ENCODE data around the gene KIAA2012.

Gene KIAA2012

GRCh38 chr2:202185156-202185555, 112.1 kb downstream of the KIAA2012 start:
- Histone ChIP-seq H3K27ac (ENCODE audit: low read depth, low read length) (no peak overlapping the region), H3K79me2 (ENCODE audit: control insufficient read depth, low read length) (no peaks in the 10 kb centered on the region)

GRCh38 chr2:202186641-202187202, 113.7 kb downstream of the KIAA2012 start:
- H3K9me2 ChIP-seq (replicated peaks; ENCODE audit: control insufficient read depth, low read length): no peaks in the 10 kb centered on the region
- TF ChIP-seq EZH2phosphoT487 (IDR thresholded peaks at IDR 0.05; ENCODE audit: borderline replicate concordance, low read length) (no peak), CTCF (IDR thresholded peaks at IDR 0.05; ENCODE audit: low read depth, low read length, poor library complexity, severe bottlenecking) (no peak)
- H3K27me3 ChIP-seq (ENCODE audit: control insufficient read depth, low read length): peaks cover 26% of the 10 kb centered on the region
- H3K4me1 ChIP-seq (ENCODE audit: control insufficient read depth, low read length): no peaks in the 10 kb centered on the region
- H3K9me3 ChIP-seq (ENCODE audit: control insufficient read depth, insufficient read depth, low read length): no peaks in the 10 kb centered on the region
- H3K36me3 ChIP-seq (ENCODE audit: control insufficient read depth, low read length): no peaks in the 10 kb centered on the region
- no peaks in the 10 kb centered on the region for H4K20me1 ChIP-seq (ENCODE audit: control insufficient read depth, insufficient read depth, low read depth, low read length)
- no peak overlapping the region for H3K27ac ChIP-seq (ENCODE audit: low read depth, low read length)
- H3F3A ChIP-seq (ENCODE audit: control insufficient read depth, insufficient read depth): no peaks in the 10 kb centered on the region
- no peak overlapping the region for H3K4me3 ChIP-seq (ENCODE audit: low read length)
- no peak overlapping the region for H3K4me2 ChIP-seq (ENCODE audit: low read length)
- H3K79me2 ChIP-seq (ENCODE audit: control insufficient read depth, low read length): no peaks in the 10 kb centered on the region

More at GRCh38 chr2:202185156-202185555, 112.1 kb downstream of the KIAA2012 start:
- no peak overlapping the region for H3K4me2 ChIP-seq (ENCODE audit: low read length)
- TF ChIP-seq EZH2phosphoT487 (IDR thresholded peaks at IDR 0.05; ENCODE audit: borderline replicate concordance, low read length) (no peak), CTCF (IDR thresholded peaks at IDR 0.05; ENCODE audit: low read depth, low read length, poor library complexity, severe bottlenecking) (no peak)
- H3K27me3 ChIP-seq (ENCODE audit: control insufficient read depth, low read length): peaks cover 22% of the 10 kb centered on the region
- H3K4me1 ChIP-seq (ENCODE audit: control insufficient read depth, low read length): no peaks in the 10 kb centered on the region
- no peaks in the 10 kb centered on the region for H3K9me2 ChIP-seq (replicated peaks; ENCODE audit: control insufficient read depth, low read length)
- H4K20me1 ChIP-seq (ENCODE audit: control insufficient read depth, insufficient read depth, low read depth, low read length): no peaks in the 10 kb centered on the region
- H3K9me3 ChIP-seq (ENCODE audit: control insufficient read depth, insufficient read depth, low read length): no peaks in the 10 kb centered on the region
- H3K36me3 ChIP-seq (ENCODE audit: control insufficient read depth, low read length): no peaks in the 10 kb centered on the region
- no peak overlapping the region for H3K4me3 ChIP-seq (ENCODE audit: low read length)
- H3F3A ChIP-seq (ENCODE audit: control insufficient read depth, insufficient read depth): no peaks in the 10 kb centered on the region

- no peaks in the 10 kb centered on the region for H3K79me2 ChIP-seq (ENCODE audit: control insufficient read depth, low read length)
Measured at GRCh38 chr2:202187570-202187969, 114.5 kb downstream of the KIAA2012 start.

More at GRCh38 chr2:202187570-202187969, 114.5 kb downstream of the KIAA2012 start:
- Histone ChIP-seq H3K36me3 (ENCODE audit: control insufficient read depth, low read length) (no peaks in the 10 kb centered on the region), H3K4me1 (ENCODE audit: control insufficient read depth, low read length) (no peaks in the 10 kb centered on the region), H3K27me3 (ENCODE audit: control insufficient read depth, low read length) (peaks cover 26% of the 10 kb centered on the region), H3F3A (ENCODE audit: control insufficient read depth, insufficient read depth) (no peaks in the 10 kb centered on the region), H3K9me3 (ENCODE audit: control insufficient read depth, insufficient read depth, low read length) (no peaks in the 10 kb centered on the region), H4K20me1 (ENCODE audit: control insufficient read depth, insufficient read depth, low read depth, low read length) (no peaks in the 10 kb centered on the region), H3K9me2 (replicated peaks; ENCODE audit: control insufficient read depth, low read length) (no peaks in the 10 kb centered on the region), H3K4me3 (ENCODE audit: low read length) (no peak overlapping the region), H3K4me2 (ENCODE audit: low read length) (no peak overlapping the region), H3K27ac (ENCODE audit: low read depth, low read length) (no peak overlapping the region)
- no peak for TF ChIP-seq EZH2phosphoT487 (IDR thresholded peaks at IDR 0.05; ENCODE audit: borderline replicate concordance, low read length)
- no peak for TF ChIP-seq CTCF (IDR thresholded peaks at IDR 0.05; ENCODE audit: low read depth, low read length, poor library complexity, severe bottlenecking)
